Adrenal gland (tissue), 5 donors: ENCODE results near the gene CHCHD4.

Source experiments
- POLR2A ChIP-seq, 2 donors: fragments of 450-650 bp; IDR thresholded peaks; one replicate each; pipeline ENCODE4 v1.6.1; 2017; ENCODE audit warnings: antibody characterized with exemption in 2 of 2, mild to moderate bottlenecking in 2 of 2, moderate library complexity in 1 of 2
- TF ChIP-seq, protein P1 (sequence below), 6 experiments: fragments of 450-650 bp in 4 of 6; fragments of 200-600 bp in 2 of 6; sonication (generic) in 1 of 6; IDR thresholded peaks; 1 replicate in 5 of 6; 2 replicates in 1 of 6; pipeline versions ENCODE4 v1.5.1 to v1.8.0; 2016 to 2021; ENCODE audit warnings: antibody characterized with exemption in 6 of 6, mild to moderate bottlenecking in 2 of 6, moderate library complexity in 1 of 6
- donor health status: DM: no; HTN: no; CAD: no.

DNA sequence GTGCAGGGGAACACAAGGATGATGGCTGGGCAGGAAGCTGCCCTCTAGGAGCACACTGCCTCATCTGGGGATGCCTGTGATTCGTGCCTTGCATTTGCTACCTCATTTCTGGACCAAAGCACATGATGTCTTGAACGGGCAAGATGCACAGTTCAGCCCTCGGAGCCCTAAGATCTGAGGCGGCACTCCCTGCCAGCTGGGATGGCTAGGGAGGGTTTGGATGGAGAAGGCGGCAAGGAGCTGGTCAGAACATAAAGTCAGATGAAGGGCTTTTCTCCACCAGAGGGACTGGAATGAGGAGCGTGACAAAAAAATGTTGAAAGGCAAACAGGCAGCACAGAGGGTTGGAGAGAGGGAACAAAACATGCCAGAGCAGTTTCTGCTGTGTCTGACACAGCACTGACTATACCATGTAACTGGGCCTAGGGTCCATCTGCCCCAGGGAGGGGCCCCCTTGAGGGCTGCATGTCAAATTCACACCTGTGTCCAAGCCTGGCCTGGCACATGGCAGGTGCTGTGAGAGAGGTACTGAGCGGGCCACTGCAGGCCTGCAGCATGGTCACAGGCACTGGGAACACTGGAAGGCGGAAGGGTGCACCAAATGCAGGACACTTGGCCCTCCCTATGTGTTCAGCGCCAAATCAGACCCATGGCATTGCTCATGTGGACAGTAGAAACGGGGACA is 21.9 kb upstream of the CHCHD4 start:
- TF ChIP-seq, protein P1, sequence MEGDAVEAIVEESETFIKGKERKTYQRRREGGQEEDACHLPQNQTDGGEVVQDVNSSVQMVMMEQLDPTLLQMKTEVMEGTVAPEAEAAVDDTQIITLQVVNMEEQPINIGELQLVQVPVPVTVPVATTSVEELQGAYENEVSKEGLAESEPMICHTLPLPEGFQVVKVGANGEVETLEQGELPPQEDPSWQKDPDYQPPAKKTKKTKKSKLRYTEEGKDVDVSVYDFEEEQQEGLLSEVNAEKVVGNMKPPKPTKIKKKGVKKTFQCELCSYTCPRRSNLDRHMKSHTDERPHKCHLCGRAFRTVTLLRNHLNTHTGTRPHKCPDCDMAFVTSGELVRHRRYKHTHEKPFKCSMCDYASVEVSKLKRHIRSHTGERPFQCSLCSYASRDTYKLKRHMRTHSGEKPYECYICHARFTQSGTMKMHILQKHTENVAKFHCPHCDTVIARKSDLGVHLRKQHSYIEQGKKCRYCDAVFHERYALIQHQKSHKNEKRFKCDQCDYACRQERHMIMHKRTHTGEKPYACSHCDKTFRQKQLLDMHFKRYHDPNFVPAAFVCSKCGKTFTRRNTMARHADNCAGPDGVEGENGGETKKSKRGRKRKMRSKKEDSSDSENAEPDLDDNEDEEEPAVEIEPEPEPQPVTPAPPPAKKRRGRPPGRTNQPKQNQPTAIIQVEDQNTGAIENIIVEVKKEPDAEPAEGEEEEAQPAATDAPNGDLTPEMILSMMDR (IDR thresholded peaks at IDR 0.05): no peak
- no peak for TF ChIP-seq POLR2A (IDR thresholded peaks at IDR 0.05)
